NCI-H1417 (cell line): ENCODE measurements around the gene P2RX3.

ENCODE experiments used
- DNase-seq, 3 experiments: peaks; one replicate each; lab custom pipeline; 2025; lab: John Stamatoyannopoulos, UW

Gene P2RX3

GRCh38 chr11:57370251-57370650 lies 32.1 kb downstream of the P2RX3 start:
- no peak for DNase-seq

GRCh38 chr11:57370941-57371340 lies 32.8 kb downstream of the P2RX3 start:
- no peak for DNase-seq

- no peak for DNase-seq
Measured at GRCh38 chr11:57373146-57373545, 35.0 kb downstream of the P2RX3 start.

- DNase-seq: no peak
Measured at GRCh38 chr11:57374966-57375365, 36.8 kb downstream of the P2RX3 start.

GRCh38 chr11:57375490-57375889 lies 37.3 kb downstream of the P2RX3 start:
- DNase-seq: no peak

GRCh38 chr11:57376095-57377090 lies 38.2 kb downstream of the P2RX3 start:
- no peak for DNase-seq

- DNase-seq: no peak
Measured at GRCh38 chr11:57377107-57377506, 39.0 kb downstream of the P2RX3 start.

- DNase-seq: no peak
Measured at GRCh38 chr11:57378186-57378585, 40.0 kb downstream of the P2RX3 start.

GRCh38 chr11:57379732-57380131 lies 41.6 kb downstream of the P2RX3 start:
- no peak for DNase-seq

GRCh38 chr11:57380975-57381374 lies 42.8 kb downstream of the P2RX3 start, which contains the start of gene PRG3:
Gene PRG3 (minus strand): TSS chr11:57381150. CDS start chr11:57380708, 442 bp downstream.
- no peak for DNase-seq

GRCh38 chr11:57386178-57386940 lies 48.2 kb downstream of the P2RX3 start:
- no peak for DNase-seq

- no peak for DNase-seq
Measured at GRCh38 chr11:57387289-57388030, 49.3 kb downstream of the P2RX3 start.

- DNase-seq: no peak
Measured at GRCh38 chr11:57390535-57390934, 52.4 kb downstream of the P2RX3 start, which contains the start of gene PRG2. Gene PRG2 (minus strand): TSS chr11:57390650. CDS start chr11:57389944, 706 bp downstream.

- no peak for DNase-seq
Measured at GRCh38 chr11:57391111-57391510, 53.0 kb downstream of the P2RX3 start.

- no peak for DNase-seq
Measured at GRCh38 chr11:57391539-57391938, 53.4 kb downstream of the P2RX3 start.

GRCh38 chr11:57392066-57392762 lies 54.1 kb downstream of the P2RX3 start:
- DNase-seq: no peak

- no peak for DNase-seq
Measured at GRCh38 chr11:57392763-57393105, 54.6 kb downstream of the P2RX3 start.

GRCh38 chr11:57394203-57394965 lies 56.2 kb downstream of the P2RX3 start:
- no peak for DNase-seq

GRCh38 chr11:57395905-57396623 lies 57.9 kb downstream of the P2RX3 start:
- DNase-seq: no peak

- DNase-seq: no peak
Measured at GRCh38 chr11:57396744-57397143, 58.6 kb downstream of the P2RX3 start.
